HTR-8/SVneo (cell line): ENCODE data around the gene THAP3.
"Not testable (repeated sequence)": the region's sequence is repeated elsewhere in the genome, so short reads cannot be mapped to it uniquely, and the experiment has no call there.

ENCODE experiments used
- DNase-seq: peaks from one replicate; pipeline ENCODE4 v3.0.0; 2011; ENCODE audit warnings: low spot score, mixed read lengths; ENCODE audit not compliant: insufficient read length
- FAIRE-seq: peaks from 2 replicates; lab custom pipeline; 2011; peaks lifted over from hg19 to GRCh38; lab: Jason Lieb, UNC

The THAP3 gene

DNA sequence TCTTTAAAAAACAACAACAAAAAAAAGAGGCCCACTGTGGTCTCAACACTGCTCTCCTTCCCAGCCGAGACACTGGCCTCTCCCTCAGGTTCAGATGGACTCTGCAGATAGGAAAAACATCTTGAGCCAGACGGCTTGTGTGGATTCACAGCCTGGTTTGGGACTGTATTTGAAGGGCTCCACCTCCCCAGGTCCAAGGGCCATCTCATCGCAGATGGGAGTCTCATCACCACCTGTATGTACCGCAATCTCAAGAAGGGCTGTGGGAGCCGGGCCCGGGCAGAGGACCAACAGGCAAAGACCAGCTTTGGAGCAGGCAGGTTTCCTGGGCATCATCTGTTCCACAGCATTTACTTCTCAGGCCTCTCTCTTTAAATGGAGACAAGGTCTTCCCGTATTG, 34.6 kb upstream of the THAP3 start:
- FAIRE-seq (no peak), DNase-seq (no peak)

- DNase-seq (no peak), FAIRE-seq (no peak)
Observed at GRCh38 chr1:6591222-6591621, 33.4 kb upstream of the THAP3 start.

GRCh38 chr1:6591644-6592043, 33.0 kb upstream of the THAP3 start:
- FAIRE-seq, result no peak
- no peak for DNase-seq

DNA sequence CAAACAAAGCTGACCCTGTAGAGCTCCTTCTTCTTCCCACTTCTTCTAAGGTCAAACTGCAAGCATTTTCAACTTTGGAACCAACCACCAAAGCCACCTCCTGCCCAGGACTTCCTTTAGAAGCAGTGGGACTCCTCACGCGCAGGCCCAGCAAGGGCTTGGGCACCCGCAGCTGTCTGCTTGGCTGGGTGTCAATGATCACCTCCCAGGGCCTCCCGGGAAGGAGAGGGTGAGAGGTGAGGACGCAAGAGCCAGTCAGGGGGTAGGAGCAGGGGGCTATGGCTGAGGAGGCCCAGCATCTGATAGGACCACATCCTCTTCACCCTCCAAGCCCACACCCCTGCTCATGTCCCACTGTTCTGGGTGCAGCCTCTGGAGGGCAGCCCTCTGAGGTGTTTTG, 32.2 kb upstream of the THAP3 start:
- FAIRE-seq, result no peak
- DNase-seq, result no peak

GRCh38 chr1:6592865-6593593, 31.6 kb upstream of the THAP3 start:
- FAIRE-seq, result no peak
- DNase-seq, result no peak

DNA sequence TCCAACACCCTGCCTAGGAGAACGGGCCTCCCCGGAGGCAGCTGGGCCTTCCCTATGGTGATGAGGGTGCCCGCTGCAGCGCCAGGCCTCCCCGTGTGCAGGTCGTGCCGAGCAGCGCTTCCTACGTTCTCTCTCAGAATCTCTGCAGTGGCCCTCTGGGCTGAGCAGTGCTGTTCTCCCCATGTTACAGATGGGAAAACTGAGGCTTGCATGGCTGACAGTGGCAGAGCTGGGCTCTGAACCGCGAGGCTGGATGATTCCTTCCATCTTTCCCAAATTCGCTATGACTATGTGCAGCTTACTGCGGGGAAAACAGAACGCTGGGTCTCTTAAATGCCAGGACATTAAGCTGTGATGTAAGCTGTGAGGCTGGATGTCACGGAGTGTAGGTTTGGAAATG, 30.9 kb upstream of the THAP3 start:
- no peak for FAIRE-seq
- DNase-seq, result no peak

GRCh38 chr1:6594977-6595740, 29.5 kb upstream of the THAP3 start:
- FAIRE-seq (no peak), DNase-seq (no peak)

- DNase-seq, result no peak
- no peak for FAIRE-seq
Observed at GRCh38 chr1:6596351-6596750, 28.3 kb upstream of the THAP3 start.

GRCh38 chr1:6596886-6597776, 27.5 kb upstream of the THAP3 start:
- DNase-seq (no peak), FAIRE-seq (no peak)

DNA sequence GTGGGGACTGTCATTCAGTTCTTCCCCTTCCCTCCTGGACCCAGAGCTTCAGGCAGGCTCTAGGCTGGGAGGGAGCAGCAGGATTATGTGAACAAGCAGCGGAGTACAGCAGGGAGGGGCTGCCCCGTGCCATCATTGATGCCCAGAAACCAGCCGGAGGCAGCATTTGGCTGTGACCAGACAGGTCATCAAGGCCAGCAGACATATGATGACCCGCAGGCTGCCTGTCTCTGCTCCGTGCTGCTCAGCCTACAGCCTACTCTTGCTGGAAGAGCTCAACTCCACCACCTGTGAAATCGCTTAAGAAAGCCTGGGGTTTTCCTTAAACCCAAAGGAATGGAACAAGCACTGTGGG, 26.9 kb upstream of the THAP3 start:
- FAIRE-seq (no peak), DNase-seq (no peak)

GRCh38 chr1:6599141-6599975, 25.3 kb upstream of the THAP3 start:
- FAIRE-seq (no peak), DNase-seq (no peak)

DNA sequence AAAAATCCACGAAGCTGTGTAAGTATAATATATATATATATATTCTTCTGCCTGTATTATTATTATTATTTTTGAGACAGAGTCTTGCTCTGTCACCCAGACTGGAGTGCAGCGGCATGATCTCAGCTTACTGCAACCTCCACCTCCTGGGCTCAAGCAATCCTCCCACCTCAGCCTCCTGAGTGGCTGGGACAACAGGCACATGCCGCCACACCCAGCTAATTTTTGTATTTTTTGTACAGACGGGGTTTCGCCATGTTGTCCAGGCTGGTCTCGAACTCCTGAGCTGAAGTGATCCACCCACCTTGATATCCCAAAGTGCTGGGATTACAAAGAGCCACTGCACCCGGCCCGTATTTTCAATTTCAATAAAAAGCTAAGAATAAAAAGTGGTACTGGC, 24.7 kb upstream of the THAP3 start:
- not testable (repeated sequence) for FAIRE-seq, DNase-seq

DNA sequence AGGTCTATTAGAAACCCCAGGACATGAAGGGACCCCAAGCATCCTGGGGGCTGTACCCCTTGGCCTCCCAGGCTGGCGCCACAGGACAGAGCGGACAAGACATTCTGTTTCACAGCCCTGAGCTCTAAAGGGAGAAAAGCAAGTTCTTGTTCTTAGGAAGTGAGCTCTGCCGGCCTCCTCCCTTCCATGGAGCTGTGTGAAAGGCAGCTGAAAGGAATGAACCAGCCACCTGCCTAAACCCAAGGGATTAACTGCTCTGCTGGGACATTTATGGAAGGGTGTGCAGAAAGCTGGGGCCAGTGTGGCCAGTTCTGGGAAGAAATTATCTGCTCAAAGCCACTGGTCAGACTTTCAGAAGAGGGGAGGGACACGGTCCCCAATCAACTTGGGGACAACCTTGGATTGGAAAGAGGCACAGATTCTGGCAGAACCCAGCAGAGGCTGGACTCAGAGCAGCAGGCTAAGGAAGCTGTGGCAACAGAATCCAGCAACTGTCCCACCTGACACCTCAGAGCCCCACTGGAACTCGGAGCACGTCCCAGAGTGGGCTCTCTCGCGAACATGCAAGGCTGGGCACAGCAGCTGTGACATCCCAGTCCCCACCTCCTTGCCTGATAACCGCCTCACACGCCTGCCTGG, 24.1 kb upstream of the THAP3 start:
- DNase-seq (no peak), FAIRE-seq (no peak)

DNA sequence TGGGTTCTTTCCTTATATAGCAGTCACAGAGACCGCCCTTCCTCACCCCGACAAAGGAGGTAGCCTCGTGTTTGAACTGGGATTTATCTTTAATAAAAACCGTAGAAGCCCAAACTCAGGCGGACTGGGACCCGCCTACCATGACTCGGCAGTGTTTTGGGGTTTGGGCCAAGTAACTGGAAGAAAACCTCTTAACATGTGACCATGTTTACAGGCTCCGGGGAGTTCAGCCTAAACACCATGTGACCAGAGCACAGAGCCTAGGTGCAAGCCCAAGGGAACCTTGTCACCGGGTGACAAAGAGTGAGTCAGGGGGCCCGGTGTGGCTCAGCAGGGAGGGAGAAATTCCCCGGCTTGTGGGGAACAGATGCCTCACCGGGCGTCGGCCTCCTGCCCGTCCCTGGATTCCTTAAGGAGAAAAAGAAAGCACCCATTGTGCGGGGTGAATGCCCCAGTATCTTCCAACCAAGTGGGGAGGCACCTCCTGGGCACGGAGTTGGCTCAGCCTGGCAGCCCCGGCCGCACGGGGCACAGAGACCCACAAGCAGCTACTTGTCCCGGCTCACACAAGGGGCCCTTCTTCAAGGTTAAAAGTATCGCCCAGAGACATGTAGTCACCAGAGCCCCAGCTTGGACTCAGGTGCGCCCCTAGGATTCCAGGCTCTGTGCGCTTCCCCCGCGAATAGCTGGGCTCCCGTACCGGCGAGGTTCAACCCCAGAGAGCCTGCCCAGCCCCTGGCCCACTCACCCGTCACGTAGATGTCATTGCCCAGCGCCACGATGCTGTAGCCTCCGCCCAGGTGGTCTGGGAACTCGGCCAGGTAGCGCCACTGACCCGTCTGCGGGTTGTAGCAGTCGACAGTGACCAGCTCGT, 23.4 kb upstream of the THAP3 start:
- no peak for DNase-seq
- no peak for FAIRE-seq

GRCh38 chr1:6601923-6602668, 22.6 kb upstream of the THAP3 start:
- DNase-seq (no peak), FAIRE-seq (peak; percentile 33)

DNA sequence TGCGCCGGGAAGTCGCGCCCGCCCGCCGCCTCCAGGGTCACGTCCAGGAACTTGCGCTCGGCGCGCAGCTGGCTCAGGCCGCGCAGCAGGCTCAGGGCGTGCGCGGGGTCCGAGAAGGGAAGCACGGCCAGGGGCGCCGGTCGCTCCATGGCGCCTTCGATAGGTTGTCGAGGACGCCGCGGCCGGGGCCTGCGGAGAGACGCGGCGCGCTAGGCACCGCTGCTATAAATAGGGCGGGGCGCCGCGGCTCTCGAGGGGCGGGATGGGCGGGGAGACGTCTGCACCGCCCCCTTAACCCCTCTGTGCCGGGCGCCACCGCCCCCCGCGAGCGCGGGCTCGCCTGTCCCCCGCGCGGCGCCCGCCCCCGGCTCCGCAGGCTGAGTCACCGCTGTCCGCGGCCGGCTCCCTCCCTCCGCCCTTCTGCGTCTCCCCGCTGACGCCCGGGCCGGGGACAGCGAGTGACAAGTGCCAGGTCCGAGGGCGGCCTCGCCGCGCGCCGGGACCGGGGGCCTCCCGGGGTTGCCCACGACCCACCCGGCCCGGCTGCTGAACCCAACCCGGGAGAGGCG, 21.9 kb upstream of the THAP3 start, which contains the start of gene KLHL21:
Gene KLHL21, minus strand, starts transcription at position 201 of the 569 bp plus-strand sequence. Its CDS starts 52 bp downstream, at position 149.
- peak; percentile 75 for DNase-seq

DNA sequence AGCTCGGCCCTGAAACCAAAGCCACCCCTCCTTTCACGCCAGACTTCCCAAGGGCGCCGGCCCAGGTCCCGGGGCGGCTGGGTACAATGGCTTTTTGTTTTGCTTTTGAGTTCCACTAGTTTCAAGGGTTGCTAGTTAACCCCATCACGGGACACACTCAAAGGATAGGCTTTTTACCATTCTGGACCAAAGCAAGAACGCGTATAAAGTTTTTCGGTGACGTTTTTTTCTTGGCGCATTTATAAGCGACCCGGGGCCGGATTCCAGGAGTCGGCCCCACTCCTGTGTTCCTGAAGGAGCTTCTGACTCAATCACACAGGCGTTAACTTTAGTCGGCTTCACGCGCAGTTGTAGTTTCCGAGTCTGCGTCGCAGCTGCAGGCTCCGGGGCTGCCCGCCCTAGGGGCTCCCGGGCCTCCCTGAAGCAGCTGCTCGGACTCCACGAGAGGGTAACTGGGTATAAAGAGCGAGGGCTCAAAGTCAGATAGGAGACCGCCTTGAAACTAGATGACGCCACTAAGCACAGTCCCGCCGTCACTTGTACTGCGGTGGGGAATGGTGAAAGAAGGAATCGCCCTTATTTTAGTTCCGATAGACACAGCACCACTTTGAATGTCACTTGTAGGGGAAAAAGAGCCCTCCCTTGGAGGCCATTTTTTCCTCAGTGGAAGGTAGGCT, 21.3 kb upstream of the THAP3 start:
- DNase-seq, result no peak
- FAIRE-seq, result no peak

More for the DNA sequence above, 21.9 kb upstream of the THAP3 start, which contains the start of gene KLHL21:
- no peak for FAIRE-seq
